GM15510 (cell line): ENCODE data around the gene GSE1.

Experiments
- POLR2A ChIP-seq: IDR thresholded peaks from 3 replicates; pipeline ENCODE4 v1.6.1; 2011; ENCODE audit warnings: borderline replicate concordance; ENCODE audit not compliant: insufficient read length; ENCODE audit errors: extremely low read depth

GSE1 gene

GRCh38 chr16:85625053-85625452 is 11.9 kb downstream of the GSE1 start:
- no peak for TF ChIP-seq POLR2A

- TF ChIP-seq POLR2A = no peak
Measured at GRCh38 chr16:85625485-85626117, 12.5 kb downstream of the GSE1 start.

GRCh38 chr16:85626191-85626981 is 13.3 kb downstream of the GSE1 start:
- TF ChIP-seq POLR2A = no peak

- no peak for TF ChIP-seq POLR2A
Measured at GRCh38 chr16:85627089-85627488, 14.0 kb downstream of the GSE1 start.

- no peak for TF ChIP-seq POLR2A
Measured at GRCh38 chr16:85627526-85628264, 14.6 kb downstream of the GSE1 start.

- TF ChIP-seq POLR2A = no peak
Measured at GRCh38 chr16:85628265-85628556, 15.1 kb downstream of the GSE1 start.

- no peak for TF ChIP-seq POLR2A
Measured at GRCh38 chr16:85628645-85629044, 15.5 kb downstream of the GSE1 start.

- TF ChIP-seq POLR2A = no peak
Measured at GRCh38 chr16:85629326-85629725, 16.2 kb downstream of the GSE1 start.

GRCh38 chr16:85629853-85630252 is 16.7 kb downstream of the GSE1 start:
- TF ChIP-seq POLR2A = no peak

- no peak for TF ChIP-seq POLR2A
Measured at GRCh38 chr16:85631230-85631629, 18.1 kb downstream of the GSE1 start.

GRCh38 chr16:85631802-85632393 is 18.8 kb downstream of the GSE1 start:
- TF ChIP-seq POLR2A = no peak

GRCh38 chr16:85632709-85633437 is 19.8 kb downstream of the GSE1 start:
- TF ChIP-seq POLR2A = no peak

GRCh38 chr16:85633438-85633743 is 20.3 kb downstream of the GSE1 start:
- no peak for TF ChIP-seq POLR2A

GRCh38 chr16:85633888-85634287 is 20.8 kb downstream of the GSE1 start:
- no peak for TF ChIP-seq POLR2A
